Kidney (tissue), 14 donors: ENCODE measurements around the gene TMEM208. TPM values are rescaled to one million over a fixed set of nuclear protein-coding genes. Genes with fewer than 3 reads are reported as not detected.
A peak's percentile ranks its signal among the peaks of the same experiment; 100 is the strongest.

Experiments
- DNase-seq, 5 donors: peaks; one replicate each; pipeline ENCODE4 v3.0.0-alpha.2; 2013 to 2020
- FAIRE-seq: peaks from 2 replicates; lab custom pipeline; 2012; peaks lifted over from hg19 to GRCh38; lab: Jason Lieb, UNC
- H3K27ac ChIP-seq, 2 donors: one replicate each; pipeline ENCODE4 v1.7.0; 2013; ENCODE audit warnings: low read depth in 2 of 2, low read length in 2 of 2, inconsistent platforms in 1 of 2
- H3K27me3 ChIP-seq: one replicate; pipeline ENCODE4 v1.7.1; 2013; ENCODE audit warnings: low read length, inconsistent platforms; ENCODE audit not compliant: control insufficient read depth, insufficient read depth
- H3K36me3 ChIP-seq, 3 donors: one replicate each; pipeline versions ENCODE4 v1.7.0 to v1.7.1; 2013; ENCODE audit warnings: low read length in 3 of 3, control low read depth in 1 of 3, inconsistent platforms in 1 of 3; ENCODE audit not compliant: insufficient read depth in 3 of 3, control insufficient read depth in 2 of 3
- H3K4me1 ChIP-seq, 3 donors: one replicate each; pipeline versions ENCODE4 v1.7.0 to v1.7.1; 2013; ENCODE audit warnings: low read length in 3 of 3, inconsistent platforms in 1 of 3, low read depth in 1 of 3; ENCODE audit not compliant: control insufficient read depth in 2 of 3, insufficient read depth in 2 of 3
- H3K4me3 ChIP-seq, 3 donors: one replicate each; pipeline versions ENCODE4 v1.7.0 to v1.8.1; 2013; ENCODE audit warnings: low read length in 3 of 3, control low read depth in 1 of 3, inconsistent platforms in 1 of 3
- H3K9ac ChIP-seq, 3 donors: one replicate each; pipeline versions ENCODE4 v1.7.0 to v1.7.1; 2013; ENCODE audit warnings: low read length in 3 of 3, control low read depth in 1 of 3, inconsistent platforms in 1 of 3
- H3K9me3 ChIP-seq, 3 donors: one replicate each; pipeline versions ENCODE4 v1.7.0 to v1.7.1; 2013; ENCODE audit warnings: low read length in 3 of 3, control low read depth in 1 of 3, inconsistent platforms in 1 of 3; ENCODE audit not compliant: control insufficient read depth in 2 of 3, insufficient read depth in 1 of 3
- intact Hi-C: fragments of 100-400 bp; cut with DNase I; formaldehyde crosslinking; loops from one replicate; pipeline ENCODE4 v1.11.1; 2022
- polyA plus RNA-seq: library from polyadenylated mRNA; stranded (reverse); fragments of 350-450 nt; fragmentation: Illumina TruSeq; extraction: RNeasy Lipid Tissue Mini Kit (QIAGEN cat#74804); gene quantifications from one replicate; pipeline ENCODE4 v1.2.3, GENCODE V29; 2014; ENCODE audit warnings: low read depth, low replicate concordance; ENCODE audit not compliant: insufficient read depth
- total RNA-seq: library from RNA; stranded (reverse); fragmentation: NEBNext Ultra II Directional; extraction: Animal tissue kit (Norgen Biotek cat#: 25700); gene quantifications from one replicate; pipeline ENCODE4 v1.2.1, GENCODE V29; 2021
- TF ChIP-seq, protein P1 (sequence below): IDR thresholded peaks from 3 replicates; pipeline ENCODE4 v1.5.1; 2012; ENCODE audit warnings: mild to moderate bottlenecking, moderate library complexity, borderline replicate concordance; ENCODE audit not compliant: insufficient read depth; ENCODE audit errors: extremely low read depth
- donor health status: control.
- donor health status: control.
- donor health status: control.
- donor health status: control.
- donor health status: control.
- donor health status: DM: yes; HTN: yes; CAD: no.
- donor health status: Normal renal cell carcinoma (clear cell type).

Gene TMEM208
- total and polyA plus RNA-seq, 2 donors from 2014 or later = 47.1 to 145 TPM

DNA sequence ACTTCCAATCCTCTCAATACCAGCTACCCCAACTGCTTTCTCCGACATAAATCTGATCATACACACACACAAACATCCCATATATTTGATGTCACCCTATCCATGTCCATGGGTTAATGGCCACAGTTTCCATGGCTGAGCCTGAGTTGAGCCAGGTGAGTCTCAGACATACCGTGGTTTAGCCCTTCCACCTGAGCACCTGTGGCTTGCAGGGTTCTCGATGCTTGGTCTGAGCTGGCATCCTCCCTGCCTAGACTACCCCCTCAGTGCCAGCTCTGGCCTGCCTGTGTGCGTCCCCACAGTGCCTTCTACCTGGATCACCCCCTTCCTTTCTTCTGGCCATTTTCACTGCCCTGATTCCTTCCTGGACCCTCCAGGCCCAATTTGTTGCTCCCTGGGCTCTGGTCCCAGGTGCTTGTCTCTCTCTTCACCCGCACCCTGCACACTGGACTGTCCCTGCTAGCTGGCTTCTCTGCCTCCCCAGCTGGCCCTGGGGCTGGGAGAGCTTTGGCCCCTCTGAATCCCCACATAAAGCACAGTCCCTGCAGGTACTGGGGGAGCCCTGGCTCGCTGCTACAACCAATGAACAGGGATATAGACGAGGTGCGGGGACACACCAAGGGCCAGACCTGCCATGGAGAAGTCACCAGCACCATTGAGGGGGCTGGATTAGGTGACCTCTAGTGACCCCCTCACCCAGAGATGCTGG, 20.6 kb upstream of the TMEM208 start:
- Histone ChIP-seq H3K4me3 (no peak overlapping the region), H3K36me3 (peaks cover 0 to 6% (median 3%) of the 10 kb centered on the region in 3 donors), H3K27ac (no peak overlapping the region), H3K9me3 (no peaks in the 10 kb centered on the region), H3K9ac (no peak overlapping the region), H3K27me3 (no peaks in the 10 kb centered on the region), H3K4me1 (peaks cover 0 to 2% (median 0%) of the 10 kb centered on the region in 3 donors)
- no peak for FAIRE-seq
- no peak for DNase-seq
- TF ChIP-seq, protein P1, sequence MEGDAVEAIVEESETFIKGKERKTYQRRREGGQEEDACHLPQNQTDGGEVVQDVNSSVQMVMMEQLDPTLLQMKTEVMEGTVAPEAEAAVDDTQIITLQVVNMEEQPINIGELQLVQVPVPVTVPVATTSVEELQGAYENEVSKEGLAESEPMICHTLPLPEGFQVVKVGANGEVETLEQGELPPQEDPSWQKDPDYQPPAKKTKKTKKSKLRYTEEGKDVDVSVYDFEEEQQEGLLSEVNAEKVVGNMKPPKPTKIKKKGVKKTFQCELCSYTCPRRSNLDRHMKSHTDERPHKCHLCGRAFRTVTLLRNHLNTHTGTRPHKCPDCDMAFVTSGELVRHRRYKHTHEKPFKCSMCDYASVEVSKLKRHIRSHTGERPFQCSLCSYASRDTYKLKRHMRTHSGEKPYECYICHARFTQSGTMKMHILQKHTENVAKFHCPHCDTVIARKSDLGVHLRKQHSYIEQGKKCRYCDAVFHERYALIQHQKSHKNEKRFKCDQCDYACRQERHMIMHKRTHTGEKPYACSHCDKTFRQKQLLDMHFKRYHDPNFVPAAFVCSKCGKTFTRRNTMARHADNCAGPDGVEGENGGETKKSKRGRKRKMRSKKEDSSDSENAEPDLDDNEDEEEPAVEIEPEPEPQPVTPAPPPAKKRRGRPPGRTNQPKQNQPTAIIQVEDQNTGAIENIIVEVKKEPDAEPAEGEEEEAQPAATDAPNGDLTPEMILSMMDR = no peak
- intact Hi-C loops = no loop called here

- TF ChIP-seq, protein P1 = no peak
- no peak for FAIRE-seq
- Histone ChIP-seq H3K9me3 (no peaks in the 10 kb centered on the region), H3K27ac (no peak overlapping the region), H3K4me3 (no peak overlapping the region), H3K36me3 (peaks cover 0 to 3% (median 0%) of the 10 kb centered on the region in 3 donors), H3K27me3 (no peaks in the 10 kb centered on the region), H3K4me1 (peaks cover 0 to 2% (median 0%) of the 10 kb centered on the region in 3 donors), H3K9ac (no peak overlapping the region)
- intact Hi-C loops = no loop called here
- no peak for DNase-seq
Observed at GRCh38 chr16:67206838-67207248, 20.1 kb upstream of the TMEM208 start.

DNA sequence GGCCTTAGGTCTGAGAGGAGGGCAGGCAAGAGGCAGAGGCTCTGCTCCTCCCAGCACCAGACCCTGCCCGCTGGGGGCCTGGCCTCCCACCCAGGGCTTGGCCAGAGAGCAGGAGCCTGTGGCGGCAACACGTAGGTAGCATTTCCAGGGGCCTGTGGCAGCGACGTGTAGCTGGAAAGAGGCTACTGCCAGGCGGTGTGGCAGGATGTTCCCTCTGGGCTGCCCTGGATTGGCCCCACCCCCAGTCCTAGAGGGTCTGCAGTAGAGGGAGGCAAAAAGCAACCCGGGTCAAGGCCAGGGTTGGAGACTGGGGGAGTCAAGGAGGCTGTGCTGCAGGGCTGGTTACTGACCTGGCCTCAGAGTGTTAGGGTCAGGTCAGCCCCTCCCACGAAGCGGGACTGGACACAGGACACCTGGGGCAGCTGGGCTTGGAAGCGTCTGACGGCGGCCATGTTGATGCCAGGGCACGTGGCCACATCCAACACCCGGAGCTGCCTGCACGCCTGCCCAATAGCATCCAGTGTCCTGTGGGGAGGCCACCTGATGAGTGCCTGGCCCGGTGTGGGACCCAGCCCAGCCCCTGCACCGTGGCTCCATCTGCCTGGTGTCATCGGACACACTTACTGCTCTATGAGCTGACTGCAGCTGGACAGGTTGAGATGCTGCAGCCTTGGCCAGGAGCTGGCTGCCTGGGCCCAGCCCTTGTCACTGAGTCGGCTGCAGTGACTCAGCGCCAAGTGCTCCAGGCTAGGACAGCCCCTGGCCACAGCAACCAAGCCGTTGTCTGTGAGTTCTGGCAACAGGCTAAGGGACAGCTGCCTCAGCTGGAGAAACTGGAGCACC, 19.5 kb upstream of the TMEM208 start:
- Histone ChIP-seq H3K4me1 (peaks cover 0 to 2% (median 0%) of the 10 kb centered on the region in 3 donors), H3K4me3 (no peak overlapping the region), H3K27ac (no peak overlapping the region), H3K9ac (no peak overlapping the region), H3K9me3 (no peaks in the 10 kb centered on the region), H3K27me3 (no peaks in the 10 kb centered on the region), H3K36me3 (peaks cover 0 to 3% (median 0%) of the 10 kb centered on the region in 3 donors)
- TF ChIP-seq, protein P1 = no peak
- DNase-seq (peak in 1 of 5 donors; percentile 68), FAIRE-seq (no peak)
- intact Hi-C loops = no loop called here
